ENCODE data around the gene PHF21B. TPM values are rescaled to one million over a fixed set of nuclear protein-coding genes. Genes with fewer than 3 reads are reported as not detected.

PHF21B gene
- polyA plus RNA-seq, 1 donor (not counting 4 experiments of a cell fraction or from before 2014, with no cell fraction given) = not detected

DNA sequence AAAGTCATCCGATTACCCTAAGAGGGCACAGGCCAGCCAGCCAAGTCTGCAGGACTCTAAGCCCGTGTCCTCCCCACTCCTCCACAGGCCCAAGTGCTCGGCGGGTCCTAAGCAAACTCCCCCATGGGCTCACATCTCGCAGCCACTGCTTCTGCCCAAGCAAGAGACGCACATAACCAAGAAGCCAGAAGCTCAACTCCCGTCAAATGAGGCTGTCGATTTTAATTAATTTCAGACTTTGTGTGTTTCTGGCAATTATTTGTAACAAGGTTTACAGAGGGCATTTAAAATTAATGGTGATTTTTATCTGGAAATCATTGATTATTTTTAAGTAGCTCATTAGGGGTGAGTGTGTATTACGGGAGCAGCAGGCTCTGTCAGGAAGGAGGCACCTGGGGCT lies 27.4 kb downstream of the PHF21B start:
- no peaks in the 10 kb centered on the region for H3K4me1 ChIP-seq (ENCODE audit: control insufficient read depth, extremely low read depth, insufficient read depth, low read length)
- DNase-seq (ENCODE audit: low read depth, low spot score) (no peak), FAIRE-seq (no peak)
- H3K9me1 ChIP-seq (ENCODE audit: control insufficient read depth, extremely low read depth, insufficient read depth, low read length) = no peaks in the 10 kb centered on the region
- no peak for TF ChIP-seq CTCF (optimal IDR thresholded peaks at IDR 0.05 in 1 of 3, IDR thresholded peaks at IDR 0.05 in 1 of 3, conservative IDR thresholded peaks at IDR 0.05 in 1 of 3; ENCODE audit: extremely low read depth in 1 of 3, insufficient read depth in 2 of 3, low read length in 3 of 3)
- no peak for TF ChIP-seq EZH2 (IDR thresholded peaks at IDR 0.05; ENCODE audit: low read length)
- H2AFZ ChIP-seq (ENCODE audit: control insufficient read depth, low read length) = no peak overlapping the region
- no peaks in the 10 kb centered on the region for H3K27me3 ChIP-seq (ENCODE audit: control insufficient read depth, extremely low read depth, insufficient read depth, low read length)
- no peak overlapping the region for H3K9ac ChIP-seq (ENCODE audit: control insufficient read depth, extremely low read depth, insufficient read depth, low read length)
- H3K27ac ChIP-seq (ENCODE audit: control insufficient read depth, insufficient read depth, low read length) = no peak overlapping the region
- no peak overlapping the region for H3K4me3 ChIP-seq (ENCODE audit: control insufficient read depth in 2 of 3, extremely low read depth in 1 of 3, insufficient read depth in 2 of 3, low read depth in 1 of 3, low read length in 3 of 3)
- dilution Hi-C loops (cut with MboI; ENCODE audit: extremely low pct_ligation_motif_present, low sequenced_read_pairs) = no loop called here
- H4K20me1 ChIP-seq (ENCODE audit: control insufficient read depth, extremely low read depth, insufficient read depth, low read length) = no peaks in the 10 kb centered on the region
- no peaks in the 10 kb centered on the region for H3K79me2 ChIP-seq (ENCODE audit: control insufficient read depth, insufficient read depth, low read length)
- no peak overlapping the region for H3K4me2 ChIP-seq (ENCODE audit: control insufficient read depth, extremely low read depth, insufficient read depth, low read depth, low read length)
- peaks cover 5% of the 10 kb centered on the region for H3K9me3 ChIP-seq (ENCODE audit: control insufficient read depth, low read depth, low read length)
- no peaks in the 10 kb centered on the region for H3K36me3 ChIP-seq (ENCODE audit: control insufficient read depth in 2 of 2, extremely low read depth in 1 of 2, insufficient read depth in 2 of 2, low read length in 2 of 2)

GRCh38 chr22:44981857-44982256 lies 27.9 kb downstream of the PHF21B start:
- dilution Hi-C loops (cut with MboI; ENCODE audit: extremely low pct_ligation_motif_present, low sequenced_read_pairs) = no loop called here
- Histone ChIP-seq H4K20me1 (ENCODE audit: control insufficient read depth, extremely low read depth, insufficient read depth, low read length) (no peaks in the 10 kb centered on the region), H3K9me3 (ENCODE audit: control insufficient read depth, low read depth, low read length) (peaks cover 5% of the 10 kb centered on the region), H3K36me3 (ENCODE audit: control insufficient read depth in 2 of 2, extremely low read depth in 1 of 2, insufficient read depth in 2 of 2, low read length in 2 of 2) (no peaks in the 10 kb centered on the region), H3K4me3 (ENCODE audit: control insufficient read depth in 2 of 3, extremely low read depth in 1 of 3, insufficient read depth in 2 of 3, low read depth in 1 of 3, low read length in 3 of 3) (no peak overlapping the region), H3K27me3 (ENCODE audit: control insufficient read depth, extremely low read depth, insufficient read depth, low read length) (no peaks in the 10 kb centered on the region), H3K27ac (ENCODE audit: control insufficient read depth, insufficient read depth, low read length) (no peak overlapping the region), H3K79me2 (ENCODE audit: control insufficient read depth, insufficient read depth, low read length) (no peaks in the 10 kb centered on the region), H3K9ac (ENCODE audit: control insufficient read depth, extremely low read depth, insufficient read depth, low read length) (no peak overlapping the region), H2AFZ (ENCODE audit: control insufficient read depth, low read length) (no peak overlapping the region), H3K9me1 (ENCODE audit: control insufficient read depth, extremely low read depth, insufficient read depth, low read length) (no peaks in the 10 kb centered on the region), H3K4me2 (ENCODE audit: control insufficient read depth, extremely low read depth, insufficient read depth, low read depth, low read length) (no peak overlapping the region), H3K4me1 (ENCODE audit: control insufficient read depth, extremely low read depth, insufficient read depth, low read length) (no peaks in the 10 kb centered on the region)
- DNase-seq (ENCODE audit: low read depth, low spot score) = no peak
- FAIRE-seq = no peak
- TF ChIP-seq EZH2 (IDR thresholded peaks at IDR 0.05; ENCODE audit: low read length) (no peak), CTCF (optimal IDR thresholded peaks at IDR 0.05 in 1 of 3, IDR thresholded peaks at IDR 0.05 in 1 of 3, conservative IDR thresholded peaks at IDR 0.05 in 1 of 3; ENCODE audit: extremely low read depth in 1 of 3, insufficient read depth in 2 of 3, low read length in 3 of 3) (no peak)

All from keratinocyte (primary cell).